H1 (cell line): Measurements from ENCODE around the gene ZNF614. TPM values are rescaled to one million over a fixed set of nuclear protein-coding genes. Genes with fewer than 3 reads are reported as not detected.

Experiments used
- CTCF ChIA-PET: fragments of 300-600 bp; sonication (Branson Sonifier 250); formaldehyde crosslinking; loops from one replicate; lab custom pipeline; 2021; ENCODE audit not compliant: partially characterized antibody; lab: Charles Lee
- POLR2A ChIA-PET: fragments of 300-600 bp; sonication (Branson Sonifier 250); formaldehyde crosslinking; loops from one replicate; lab custom pipeline; 2021; ENCODE audit warnings: inconsistent platforms; ENCODE audit not compliant: partially characterized antibody; lab: Charles Lee
- DNase-seq, 2 experiments: peaks; one replicate each; pipeline versions ENCODE4 v3.0.0 to v3.0.0-alpha.2; 2010 to 2022; ENCODE audit warnings: low spot score in 2 of 2, low read depth in 1 of 2, mixed read lengths in 1 of 2
- FAIRE-seq: peaks from 2 replicates; lab custom pipeline; 2011; peaks lifted over from hg19 to GRCh38; lab: Jason Lieb, UNC
- H2AFZ ChIP-seq: 2 replicates; pipeline ENCODE4 v1.8.1; 2012; ENCODE audit warnings: low read length, inconsistent platforms
- H2AK5ac ChIP-seq: 2 replicates; pipeline ENCODE4 v1.6.1; 2013; ENCODE audit warnings: low read depth, low read length
- H2BK120ac ChIP-seq: replicated peaks from 2 replicates; pipeline ENCODE3; 2013; ENCODE audit warnings: low read depth, low read length, inconsistent platforms
- H2BK12ac ChIP-seq: 2 replicates; pipeline ENCODE4 v1.6.1; 2013; ENCODE audit warnings: low read depth, low read length
- H2BK15ac ChIP-seq: 2 replicates; pipeline ENCODE4 v1.6.1; 2013; ENCODE audit warnings: low read length
- H2BK20ac ChIP-seq: 2 replicates; pipeline ENCODE4 v1.6.1; 2013; ENCODE audit warnings: low read length
- H2BK5ac ChIP-seq: 2 replicates; pipeline ENCODE4 v1.6.1; 2013; ENCODE audit warnings: low read depth, low read length
- H3K14ac ChIP-seq: 2 replicates; pipeline ENCODE4 v1.6.1; 2013; ENCODE audit warnings: inconsistent platforms; ENCODE audit not compliant: insufficient read length
- H3K18ac ChIP-seq: 2 replicates; pipeline ENCODE4 v1.6.1; 2013; ENCODE audit warnings: low read length; ENCODE audit errors: extremely low read depth
- H3K23ac ChIP-seq: 2 replicates; pipeline ENCODE4 v1.6.1; 2013; ENCODE audit warnings: inconsistent platforms; ENCODE audit not compliant: insufficient read length
- H3K23me2 ChIP-seq: 2 replicates; pipeline ENCODE4 v1.6.1; 2013; ENCODE audit warnings: low read depth, low read length
- H3K27ac ChIP-seq: 2 replicates; pipeline ENCODE4 v1.6.1; 2011; ENCODE audit warnings: low read depth, low read length, inconsistent platforms
- H3K27me3 ChIP-seq, 4 experiments: replicated peaks in 1 of 4; 1 replicate in 1 of 4; 2 replicates in 3 of 4; pipeline versions ENCODE4 v1.6.1 to v1.8.1; 2011 to 2013; ENCODE audit warnings: low read length in 3 of 4, mild to moderate bottlenecking in 3 of 4, inconsistent platforms in 2 of 4, mixed read lengths in 2 of 4, moderate library complexity in 1 of 4; ENCODE audit not compliant: control insufficient read depth in 3 of 4, insufficient read depth in 3 of 4; ENCODE audit errors: extremely low read depth in 1 of 4
- H3K36me3 ChIP-seq, 4 experiments: 2 replicates each; pipeline versions ENCODE4 v1.6.1 to v1.8.1; 2011 to 2013; ENCODE audit warnings: mild to moderate bottlenecking in 4 of 4, low read length in 3 of 4, moderate library complexity in 2 of 4, control low read depth in 1 of 4, inconsistent platforms in 1 of 4; ENCODE audit not compliant: insufficient read depth in 4 of 4, control insufficient read depth in 2 of 4
- H3K4ac ChIP-seq: replicated peaks from 2 replicates; pipeline ENCODE3; 2013; ENCODE audit warnings: low read length, low read depth, mixed read lengths, inconsistent platforms; ENCODE audit not compliant: insufficient read length
- H3K4me1 ChIP-seq, 4 experiments: replicated peaks in 1 of 4; 1 replicate in 1 of 4; 2 replicates in 3 of 4; pipeline versions ENCODE4 v1.6.1 to v1.8.1; 2011 to 2013; ENCODE audit warnings: low read length in 3 of 4, inconsistent platforms in 2 of 4, mixed read lengths in 1 of 4; ENCODE audit not compliant: insufficient read depth in 4 of 4, control insufficient read depth in 3 of 4
- H3K4me2 ChIP-seq, 2 experiments: 2 replicates each; pipeline versions ENCODE4 v1.6.1 to v1.8.1; 2011 to 2013; ENCODE audit warnings: low read depth in 2 of 2, low read length in 2 of 2, control low read depth in 1 of 2, inconsistent platforms in 1 of 2, mild to moderate bottlenecking in 1 of 2; ENCODE audit not compliant: insufficient read depth in 1 of 2
- H3K4me3 ChIP-seq, 4 experiments: fragments of 200-600, 300-600 bp in 1 of 4; sonication (generic), shearing (Covaris generic), sonication (Bioruptor Twin) in 1 of 4; 2 replicates each; pipeline versions ENCODE4 v1.5.1 to v1.8.1; 2011 to 2016; ENCODE audit warnings: low read length in 4 of 4, low read depth in 3 of 4, control low read depth in 2 of 4, inconsistent platforms in 2 of 4, mild to moderate bottlenecking in 2 of 4, mixed read lengths in 1 of 4, moderate library complexity in 1 of 4; ENCODE audit not compliant: insufficient read depth in 2 of 4; ENCODE audit errors: extremely low read depth in 1 of 4
- H3K56ac ChIP-seq: replicated peaks from 2 replicates; pipeline ENCODE3; 2013; ENCODE audit warnings: low read depth, mild to moderate bottlenecking, mixed read lengths, low read length, inconsistent platforms; ENCODE audit not compliant: insufficient read length
- H3K79me1 ChIP-seq: 2 replicates; pipeline ENCODE4 v1.6.1; 2013; ENCODE audit warnings: low read depth, low read length, control low read depth
- H3K79me2 ChIP-seq, 2 experiments: 2 replicates each; pipeline versions ENCODE4 v1.6.1 to v1.8.1; 2012 to 2013; ENCODE audit warnings: low read length in 2 of 2, mild to moderate bottlenecking in 2 of 2, inconsistent platforms in 1 of 2; ENCODE audit not compliant: insufficient read depth in 2 of 2, control insufficient read depth in 1 of 2
- H3K9ac ChIP-seq, 4 experiments: replicated peaks in 1 of 4; 1 replicate in 1 of 4; 2 replicates in 3 of 4; pipeline versions ENCODE4 v1.6.1 to v1.8.1; 2011 to 2013; ENCODE audit warnings: low read depth in 3 of 4, low read length in 3 of 4, control low read depth in 2 of 4, mild to moderate bottlenecking in 2 of 4, moderate library complexity in 2 of 4, inconsistent platforms in 1 of 4; ENCODE audit errors: extremely low read depth in 1 of 4
- H3K9me3 ChIP-seq, 2 experiments: 2 replicates each; pipeline versions ENCODE4 v1.6.1 to v1.8.1; 2012 to 2013; ENCODE audit warnings: mild to moderate bottlenecking in 2 of 2, moderate library complexity in 2 of 2, control low read depth in 1 of 2, inconsistent platforms in 1 of 2, low read depth in 1 of 2, low read length in 1 of 2, mixed read lengths in 1 of 2; ENCODE audit not compliant: insufficient read depth in 2 of 2
- H4K20me1 ChIP-seq, 2 experiments: replicated peaks in 1 of 2; 2 replicates each; pipeline versions ENCODE3 to v1.8.1; 2011 to 2013; ENCODE audit warnings: inconsistent platforms in 2 of 2, low read length in 2 of 2, mild to moderate bottlenecking in 1 of 2; ENCODE audit not compliant: insufficient read depth in 2 of 2, control insufficient read depth in 1 of 2
- H4K5ac ChIP-seq: 2 replicates; pipeline ENCODE4 v1.6.1; 2013; ENCODE audit warnings: low read length, low read depth, mixed read lengths, inconsistent platforms; ENCODE audit not compliant: insufficient read length
- H4K8ac ChIP-seq: 2 replicates; pipeline ENCODE4 v1.8.0; 2013; ENCODE audit warnings: mild to moderate bottlenecking, moderate library complexity, low read length, inconsistent platforms; ENCODE audit not compliant: insufficient read depth; ENCODE audit errors: extremely low read depth
- H4K91ac ChIP-seq: replicated peaks from 2 replicates; pipeline ENCODE3; 2013; ENCODE audit warnings: low read length, mixed read lengths, inconsistent platforms; ENCODE audit not compliant: insufficient read length
- CHD2 ChIP-seq: IDR thresholded peaks from 2 replicates; pipeline ENCODE4 v1.6.1; 2012; ENCODE audit warnings: low read length, improper control_type of control experiment
- CREB1 ChIP-seq: IDR thresholded peaks from 2 replicates; pipeline ENCODE4 v1.6.1; 2012; ENCODE audit warnings: inconsistent platforms
- EGR1 ChIP-seq: IDR thresholded peaks from 2 replicates; pipeline ENCODE4 v1.6.1; 2011; ENCODE audit warnings: low read depth, low read length, borderline replicate concordance
- EZH2 ChIP-seq: fragments of 200-600 bp; sonication (generic); IDR thresholded peaks from 2 replicates; pipeline ENCODE4 v1.7.1; 2012; ENCODE audit warnings: low read depth, mild to moderate bottlenecking, moderate library complexity, low read length, inconsistent platforms; ENCODE audit not compliant: severe bottlenecking
- HDAC2 ChIP-seq, 2 experiments: fragments of 300-600 bp in 1 of 2; sonication (generic) in 1 of 2; IDR thresholded peaks; 2 replicates each; pipeline ENCODE4 v1.6.1; 2011 to 2012; ENCODE audit warnings: low read depth in 2 of 2, low read length in 2 of 2, mild to moderate bottlenecking in 2 of 2, moderate library complexity in 2 of 2, borderline replicate concordance in 1 of 2, inconsistent platforms in 1 of 2
- HDAC6 ChIP-seq: IDR thresholded peaks from one replicate; pipeline ENCODE4 v1.7.1; 2012; ENCODE audit warnings: low read depth, mild to moderate bottlenecking, inconsistent platforms, low read length, moderate library complexity
- MAFK ChIP-seq: IDR thresholded peaks from 2 replicates; pipeline ENCODE4 v1.6.1; 2012; ENCODE audit warnings: low read depth, mild to moderate bottlenecking, improper control_type of control experiment, low read length
- NRF1 ChIP-seq: IDR thresholded peaks from 2 replicates; pipeline ENCODE4 v1.6.1; 2011; ENCODE audit warnings: mild to moderate bottlenecking, low read depth, low read length, improper control_type of control experiment
- POLR2A ChIP-seq, 2 experiments: IDR thresholded peaks; 1 replicate in 1 of 2; 2 replicates in 1 of 2; pipeline ENCODE4 v1.6.1; 2011; ENCODE audit warnings: low read depth in 2 of 2, low read length in 2 of 2, mild to moderate bottlenecking in 2 of 2; ENCODE audit errors: control extremely low read depth in 1 of 2
- POLR2AphosphoS5 ChIP-seq: IDR thresholded peaks from 2 replicates; pipeline ENCODE4 v1.6.1; 2011; ENCODE audit warnings: low read depth, low read length
- RFX5 ChIP-seq: IDR thresholded peaks from 2 replicates; pipeline ENCODE4 v1.6.1; 2011; ENCODE audit warnings: low read depth, low read length, improper control_type of control experiment, borderline replicate concordance
- SP1 ChIP-seq: IDR thresholded peaks from 2 replicates; pipeline ENCODE4 v1.6.1; 2011; ENCODE audit warnings: low read depth, low read length
- TAF1 ChIP-seq: IDR thresholded peaks from 2 replicates; pipeline ENCODE4 v1.6.1; 2011; ENCODE audit warnings: mild to moderate bottlenecking, low read depth, low read length
- TBP ChIP-seq: IDR thresholded peaks from 2 replicates; pipeline ENCODE4 v1.6.1; 2011; ENCODE audit warnings: low read depth, low read length, improper control_type of control experiment
- WGBS, 2 experiments: shearing (Covaris generic) in 1 of 2; methylation state at CpG; one replicate each; pipeline versions ENCODE4 v1.1.6 to v1.1.7; 2013 to 2015; ENCODE audit warnings: low lambda C conversion rate in 2 of 2, mixed read lengths in 2 of 2, inconsistent platforms in 1 of 2, low coverage in 1 of 2, missing lambda C conversion rate in 1 of 2; ENCODE audit not compliant: insufficient replicate concordance in 2 of 2, insufficient coverage in 1 of 2, insufficient read length in 1 of 2; ENCODE audit errors: extremely low coverage in 1 of 2, missing lambda C conversion rate in 1 of 2; 5-methylcytosine and 5-hydroxymethylcytosine counted together
- polyA plus RNA-seq, 7 experiments: library from polyadenylated mRNA; depleted of rRNA in 3 of 7; stranded (reverse) in 5 of 7; unstranded in 2 of 7; fragments of >200 nt in 5 of 7; fragments of 200-250 nt in 2 of 7; gene quantifications; 1 replicate in 5 of 7; 2 replicates in 1 of 7; 4 replicates in 1 of 7; pipeline versions ENCODE4 v1.2.1 to v1.2.3, GENCODE V29; 2011 to 2013; ENCODE audit warnings: missing spikeins in 2 of 7, mixed read lengths in 2 of 7
- total RNA-seq: library from RNA; stranded (reverse); fragmentation: NEBNext Ultra II Directional; extraction: Animal tissue kit (Norgen Biotek cat#: 25700); gene quantifications from 2 replicates; pipeline ENCODE4 v1.2.1, GENCODE V29; 2021
- TF ChIP-seq, protein P1 (sequence below): IDR thresholded peaks from 2 replicates; pipeline ENCODE4 v1.6.1; 2011; ENCODE audit warnings: low read length, improper control_type of control experiment

The ZNF614 gene
- total and polyA plus RNA-seq, 2 of the 8 experiments (the other 6 are each of a cell fraction or from before 2014, with no cell fraction given): 4.7 to 18.7 TPM

DNA sequence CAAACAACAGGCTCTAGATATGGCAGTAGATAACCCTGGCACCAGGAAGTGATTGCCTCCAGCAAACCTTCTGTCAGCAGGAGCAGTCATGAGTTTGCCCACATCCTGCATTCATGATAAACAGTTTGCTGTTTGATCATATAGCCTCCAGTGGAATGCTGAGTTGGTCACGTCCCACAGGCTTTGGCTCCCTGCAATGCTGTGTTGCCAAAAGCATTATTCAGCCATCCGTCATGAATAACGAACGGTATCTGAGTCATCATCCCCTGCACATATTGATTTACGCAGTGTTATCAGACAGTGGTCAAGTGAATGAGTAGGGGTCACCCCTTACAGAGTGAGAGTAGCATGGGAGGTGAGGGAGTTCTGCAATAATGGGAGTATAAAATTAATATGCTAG is 42.3 kb upstream of the ZNF614 start:
- Histone ChIP-seq H3K23ac (no peak overlapping the region), H3K14ac (no peak overlapping the region), H4K8ac (no peak overlapping the region), H3K9me3 (peaks cover 43 to 51% of the 10 kb centered on the region in 2 experiments), H2BK12ac (no peak overlapping the region), H4K20me1 (no peaks in the 10 kb centered on the region), H3K36me3 (peaks cover 6 to 66% (median 39%) of the 10 kb centered on the region in 4 experiments), H3K27ac (no peak overlapping the region), H3K4ac (no peak overlapping the region), H3K23me2 (no peaks in the 10 kb centered on the region), H2BK5ac (no peak overlapping the region), H2BK15ac (no peak overlapping the region), H3K27me3 (no peaks in the 10 kb centered on the region), H3K56ac (no peak overlapping the region), H3K4me3 (no peak overlapping the region), H2AK5ac (no peak overlapping the region), H4K91ac (no peak overlapping the region), H4K5ac (no peak overlapping the region), H2AFZ (no peak overlapping the region), H3K4me1 (no peaks in the 10 kb centered on the region), H2BK120ac (no peak overlapping the region), H3K4me2 (no peak overlapping the region), H3K79me2 (no peaks in the 10 kb centered on the region), H3K18ac (no peak overlapping the region), H3K9ac (no peak overlapping the region), H2BK20ac (no peak overlapping the region), H3K79me1 (no peaks in the 10 kb centered on the region; the same call in 1 of the 2 replicates)
- WGBS, 2 experiments: 96% methylated on average over 5 of the region's 5 CpGs; no CpG with 5 or more reads in 1 of the 2 experiments
- no peak for FAIRE-seq
- DNase-seq: no peak
- ChIA-PET CTCF (no interaction called here), POLR2A (interaction anchor here (2.0 kb wide), 1 partner anchor 22 kb away, joined by 4 read pairs; the partner anchor contains the start of gene ZNF432)
- TF ChIP-seq TBP: no peak
- TF ChIP-seq POLR2A (IDR thresholded peaks at IDR 0.05; ENCODE audit: control extremely low read depth in 1 of 2, low read depth in 2 of 2, low read length in 2 of 2): no peak
- TF ChIP-seq CHD2: no peak
- no peak for TF ChIP-seq EGR1
- no peak for TF ChIP-seq POLR2AphosphoS5
- no peak for TF ChIP-seq TAF1
- no peak for TF ChIP-seq SP1
- no peak for TF ChIP-seq MAFK
- TF ChIP-seq CREB1: no peak
- TF ChIP-seq EZH2: no peak
- no peak for TF ChIP-seq RFX5
- TF ChIP-seq HDAC2 (IDR thresholded peaks at IDR 0.05; ENCODE audit: borderline replicate concordance in 1 of 2, low read depth in 2 of 2, low read length in 2 of 2): no peak
- TF ChIP-seq HDAC6: no peak
- TF ChIP-seq NRF1: no peak
- TF ChIP-seq, protein P1, sequence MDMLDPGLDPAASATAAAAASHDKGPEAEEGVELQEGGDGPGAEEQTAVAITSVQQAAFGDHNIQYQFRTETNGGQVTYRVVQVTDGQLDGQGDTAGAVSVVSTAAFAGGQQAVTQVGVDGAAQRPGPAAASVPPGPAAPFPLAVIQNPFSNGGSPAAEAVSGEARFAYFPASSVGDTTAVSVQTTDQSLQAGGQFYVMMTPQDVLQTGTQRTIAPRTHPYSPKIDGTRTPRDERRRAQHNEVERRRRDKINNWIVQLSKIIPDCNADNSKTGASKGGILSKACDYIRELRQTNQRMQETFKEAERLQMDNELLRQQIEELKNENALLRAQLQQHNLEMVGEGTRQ: no peak
